GM23338 (cell line): Measurements from ENCODE around the gene SLC6A3. TPM values are rescaled to one million over a fixed set of nuclear protein-coding genes. Genes with fewer than 3 reads are reported as not detected.

ENCODE experiments used
- ATAC-seq: fragments of 200-7000 bp; cut with Tn5 transposase; 3 replicates; pipeline ENCODE4 v1.9.1; 2020
- DNase-seq: peaks from one replicate; pipeline ENCODE4 v3.0.0-alpha.2; 2015; ENCODE audit warnings: low spot score
- H2AFZ ChIP-seq: fragments of 200-600 bp; sonication (generic); 2 replicates; pipeline ENCODE4 v1.8.0; 2016; ENCODE audit warnings: antibody characterized with exemption, mild to moderate bottlenecking, moderate library complexity
- H3F3A ChIP-seq: fragments of 200-600 bp; sonication (generic); replicated peaks from 2 replicates; pipeline ENCODE4 v1.8.0; 2017; ENCODE audit warnings: antibody characterized with exemption, mixed run types, low read depth
- H3K27ac ChIP-seq: fragments of 200-600 bp; sonication (generic); 2 replicates; pipeline ENCODE4 v1.6.1; 2016; ENCODE audit warnings: low read depth
- H3K27me3 ChIP-seq: fragments of 200-600 bp; sonication (generic); 2 replicates; pipeline ENCODE4 v1.8.0; 2016; ENCODE audit warnings: mild to moderate bottlenecking, mixed run types, moderate library complexity; ENCODE audit not compliant: insufficient read depth
- H3K36me3 ChIP-seq: fragments of 200-600 bp; sonication (generic); 2 replicates; pipeline ENCODE4 v1.8.0; 2016; ENCODE audit warnings: mild to moderate bottlenecking; ENCODE audit not compliant: insufficient read depth
- H3K4me1 ChIP-seq: fragments of 200-600 bp; sonication (generic); 2 replicates; pipeline ENCODE4 v1.8.0; 2016; ENCODE audit warnings: mild to moderate bottlenecking, moderate library complexity; ENCODE audit not compliant: insufficient read depth
- H3K4me2 ChIP-seq: fragments of 200-600 bp; sonication (generic); 2 replicates; pipeline ENCODE4 v1.7.1; 2017; ENCODE audit warnings: mixed run types
- H3K4me3 ChIP-seq: fragments of 200-600 bp; sonication (generic); 2 replicates; pipeline ENCODE4 v1.6.1; 2016; ENCODE audit warnings: mixed run types
- H3K79me2 ChIP-seq: fragments of 200-600 bp; sonication (generic); replicated peaks from 2 replicates; pipeline ENCODE4 v1.8.0; 2017; ENCODE audit warnings: mild to moderate bottlenecking; ENCODE audit not compliant: insufficient read depth
- H3K9me2 ChIP-seq: fragments of 200-600 bp; sonication (generic); 2 replicates; pipeline ENCODE4 v1.8.0; 2017; ENCODE audit not compliant: insufficient read depth
- H4K20me1 ChIP-seq: fragments of 200-600 bp; sonication (generic); replicated peaks from 2 replicates; pipeline ENCODE4 v1.8.0; 2017; ENCODE audit warnings: mild to moderate bottlenecking; ENCODE audit not compliant: insufficient read depth
- H3K27ac Mint-ChIP-seq: 2 replicates; pipeline ENCODE4 v1.8.0; 2020; ENCODE audit warnings: inconsistent platforms, mild to moderate bottlenecking, moderate library complexity, mixed read lengths
- H3K27me3 Mint-ChIP-seq: 3 replicates; pipeline ENCODE4 v1.8.0; 2022; ENCODE audit warnings: low read depth, mild to moderate bottlenecking, moderate library complexity, mixed read lengths, inconsistent platforms; ENCODE audit not compliant: insufficient read depth, poor library complexity
- H3K36me3 Mint-ChIP-seq: 3 replicates; pipeline ENCODE4 v1.8.0; 2021; ENCODE audit warnings: low read depth, mild to moderate bottlenecking, inconsistent platforms, moderate library complexity, mixed read lengths
- H3K4me1 Mint-ChIP-seq: 3 replicates; pipeline ENCODE4 v1.8.0; 2020; ENCODE audit warnings: mild to moderate bottlenecking, inconsistent platforms, mixed read lengths
- H3K4me3 Mint-ChIP-seq: 3 replicates; pipeline ENCODE4 v1.8.0; 2021; ENCODE audit warnings: moderate library complexity, mild to moderate bottlenecking, inconsistent platforms, mixed read lengths
- H3K9me3 Mint-ChIP-seq: 3 replicates; pipeline ENCODE4 v1.8.0; 2020; ENCODE audit warnings: moderate library complexity, mild to moderate bottlenecking, inconsistent platforms, mixed read lengths
- ETS1 ChIP-seq: IDR thresholded peaks from 2 replicates; pipeline ENCODE4 v1.6.1; 2016; ENCODE audit warnings: antibody characterized with exemption
- EZH2 ChIP-seq: fragments of 200-600 bp; sonication (generic); IDR thresholded peaks from one replicate; pipeline ENCODE4 v1.8.0; 2017; ENCODE audit warnings: antibody characterized with exemption, mild to moderate bottlenecking, low read depth; ENCODE audit not compliant: unreplicated experiment
- EZH2phosphoT487 ChIP-seq: fragments of 200-600 bp; sonication (generic); IDR thresholded peaks from one replicate; pipeline ENCODE4 v1.8.1; 2018; ENCODE audit warnings: antibody characterized with exemption; ENCODE audit not compliant: unreplicated experiment
- JUNB ChIP-seq: IDR thresholded peaks from one replicate; pipeline ENCODE4 v1.6.1; 2016; ENCODE audit warnings: antibody characterized with exemption; ENCODE audit not compliant: unreplicated experiment
- NANOG ChIP-seq: IDR thresholded peaks from 2 replicates; pipeline ENCODE4 v1.6.1; 2016; ENCODE audit warnings: antibody characterized with exemption, borderline replicate concordance
- POLR2AphosphoS5 ChIP-seq: IDR thresholded peaks from 2 replicates; pipeline ENCODE4 v1.6.1; 2016; ENCODE audit warnings: antibody characterized with exemption, low read depth
- STAT1 ChIP-seq: IDR thresholded peaks from one replicate; pipeline ENCODE4 v1.6.1; 2016; ENCODE audit warnings: antibody characterized with exemption; ENCODE audit not compliant: unreplicated experiment
- ZNF114 ChIP-seq: fragments of 250-450 bp; sonication (Bioruptor Pico); IDR thresholded peaks from 2 replicates; pipeline ENCODE4 v1.5.0; 2020; ENCODE audit warnings: mild to moderate bottlenecking, moderate library complexity
- ZNF331 ChIP-seq: fragments of 250-450 bp; sonication (Bioruptor Pico); IDR thresholded peaks from 2 replicates; pipeline ENCODE4 v1.5.0; 2020; ENCODE audit warnings: low read depth, mild to moderate bottlenecking, moderate library complexity
- ZNF462 ChIP-seq: fragments of 250-450 bp; sonication (Bioruptor Pico); IDR thresholded peaks from 2 replicates; pipeline ENCODE4 v1.5.0; 2020; ENCODE audit warnings: mild to moderate bottlenecking, moderate library complexity
- polyA plus RNA-seq: library from polyadenylated mRNA; unstranded; fragments of >200 nt; fragmentation: Nextera tagmentation; extraction: Ambion mirVana; gene quantifications from 2 replicates; pipeline ENCODE4 v1.2.1, GENCODE V29; 2016
- total RNA-seq: library from RNA; depleted of rRNA; stranded (reverse); fragments of >200 nt; shearing (Covaris generic); gene quantifications from 2 replicates; pipeline ENCODE4 v1.2.3, GENCODE V29; 2014
- TF ChIP-seq, protein P1 (sequence below): IDR thresholded peaks from one replicate; pipeline ENCODE4 v1.6.1; 2018; ENCODE audit warnings: antibody characterized with exemption; ENCODE audit not compliant: unreplicated experiment
- TF ChIP-seq, protein P2 (sequence below), 2 experiments: fragments of 200-600 bp in 1 of 2; sonication (generic) in 1 of 2; conservative IDR thresholded peaks; 2 replicates each; pipeline versions ENCODE4 v1.5.1 to v1.6.1; 2016 to 2017; ENCODE audit warnings: antibody characterized with exemption in 2 of 2, low read depth in 2 of 2, mild to moderate bottlenecking in 2 of 2, moderate library complexity in 1 of 2

Gene SLC6A3
- total and polyA plus RNA-seq, 2 experiments from 2014 or later, result 0.76 to 1.0 TPM

GRCh38 chr5:1442222-1443145 is 2.8 kb downstream of the SLC6A3 start:
- Histone ChIP-seq H3K4me1 (no peaks in the 10 kb centered on the region), H3K4me2 (no peak overlapping the region), H3K9me2 (peaks cover 8% of the 10 kb centered on the region), H3K4me3 (no peak overlapping the region), H3K27ac (no peak overlapping the region), H3K27me3 (peaks cover 51% of the 10 kb centered on the region), H3K36me3 (no peaks in the 10 kb centered on the region), H2AFZ (no peak overlapping the region), H4K20me1 (peaks cover 6% of the 10 kb centered on the region), H3F3A (no peaks in the 10 kb centered on the region), H3K79me2 (no peaks in the 10 kb centered on the region)
- Mint-ChIP-seq H3K27ac (no peak overlapping the region), H3K4me3 (no peak overlapping the region), H3K36me3 (no peaks in the 10 kb centered on the region; the same call in 2 of the 3 replicates), H3K27me3 (peaks cover 50% of the 10 kb centered on the region), H3K9me3 (peaks cover 3% of the 10 kb centered on the region; the same call in 2 of the 3 replicates), H3K4me1 (0 out of 3 replicates have a peak, but pooled peaks cover 4% of the 10 kb centered on the region)
- no peak for DNase-seq
- no peak for ATAC-seq
- TF ChIP-seq JUNB, result no peak
- TF ChIP-seq ZNF331, result no peak
- no peak for TF ChIP-seq POLR2AphosphoS5
- no peak for TF ChIP-seq NANOG
- no peak for TF ChIP-seq EZH2phosphoT487
- TF ChIP-seq ZNF462 (CRISPR knock-in tag), result no peak
- TF ChIP-seq STAT1, result no peak
- TF ChIP-seq, protein P1, sequence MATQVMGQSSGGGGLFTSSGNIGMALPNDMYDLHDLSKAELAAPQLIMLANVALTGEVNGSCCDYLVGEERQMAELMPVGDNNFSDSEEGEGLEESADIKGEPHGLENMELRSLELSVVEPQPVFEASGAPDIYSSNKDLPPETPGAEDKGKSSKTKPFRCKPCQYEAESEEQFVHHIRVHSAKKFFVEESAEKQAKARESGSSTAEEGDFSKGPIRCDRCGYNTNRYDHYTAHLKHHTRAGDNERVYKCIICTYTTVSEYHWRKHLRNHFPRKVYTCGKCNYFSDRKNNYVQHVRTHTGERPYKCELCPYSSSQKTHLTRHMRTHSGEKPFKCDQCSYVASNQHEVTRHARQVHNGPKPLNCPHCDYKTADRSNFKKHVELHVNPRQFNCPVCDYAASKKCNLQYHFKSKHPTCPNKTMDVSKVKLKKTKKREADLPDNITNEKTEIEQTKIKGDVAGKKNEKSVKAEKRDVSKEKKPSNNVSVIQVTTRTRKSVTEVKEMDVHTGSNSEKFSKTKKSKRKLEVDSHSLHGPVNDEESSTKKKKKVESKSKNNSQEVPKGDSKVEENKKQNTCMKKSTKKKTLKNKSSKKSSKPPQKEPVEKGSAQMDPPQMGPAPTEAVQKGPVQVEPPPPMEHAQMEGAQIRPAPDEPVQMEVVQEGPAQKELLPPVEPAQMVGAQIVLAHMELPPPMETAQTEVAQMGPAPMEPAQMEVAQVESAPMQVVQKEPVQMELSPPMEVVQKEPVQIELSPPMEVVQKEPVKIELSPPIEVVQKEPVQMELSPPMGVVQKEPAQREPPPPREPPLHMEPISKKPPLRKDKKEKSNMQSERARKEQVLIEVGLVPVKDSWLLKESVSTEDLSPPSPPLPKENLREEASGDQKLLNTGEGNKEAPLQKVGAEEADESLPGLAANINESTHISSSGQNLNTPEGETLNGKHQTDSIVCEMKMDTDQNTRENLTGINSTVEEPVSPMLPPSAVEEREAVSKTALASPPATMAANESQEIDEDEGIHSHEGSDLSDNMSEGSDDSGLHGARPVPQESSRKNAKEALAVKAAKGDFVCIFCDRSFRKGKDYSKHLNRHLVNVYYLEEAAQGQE, result no peak
- TF ChIP-seq ZNF114 (CRISPR knock-in tag), result no peak
- no peak for TF ChIP-seq EZH2
- TF ChIP-seq, protein P2, sequence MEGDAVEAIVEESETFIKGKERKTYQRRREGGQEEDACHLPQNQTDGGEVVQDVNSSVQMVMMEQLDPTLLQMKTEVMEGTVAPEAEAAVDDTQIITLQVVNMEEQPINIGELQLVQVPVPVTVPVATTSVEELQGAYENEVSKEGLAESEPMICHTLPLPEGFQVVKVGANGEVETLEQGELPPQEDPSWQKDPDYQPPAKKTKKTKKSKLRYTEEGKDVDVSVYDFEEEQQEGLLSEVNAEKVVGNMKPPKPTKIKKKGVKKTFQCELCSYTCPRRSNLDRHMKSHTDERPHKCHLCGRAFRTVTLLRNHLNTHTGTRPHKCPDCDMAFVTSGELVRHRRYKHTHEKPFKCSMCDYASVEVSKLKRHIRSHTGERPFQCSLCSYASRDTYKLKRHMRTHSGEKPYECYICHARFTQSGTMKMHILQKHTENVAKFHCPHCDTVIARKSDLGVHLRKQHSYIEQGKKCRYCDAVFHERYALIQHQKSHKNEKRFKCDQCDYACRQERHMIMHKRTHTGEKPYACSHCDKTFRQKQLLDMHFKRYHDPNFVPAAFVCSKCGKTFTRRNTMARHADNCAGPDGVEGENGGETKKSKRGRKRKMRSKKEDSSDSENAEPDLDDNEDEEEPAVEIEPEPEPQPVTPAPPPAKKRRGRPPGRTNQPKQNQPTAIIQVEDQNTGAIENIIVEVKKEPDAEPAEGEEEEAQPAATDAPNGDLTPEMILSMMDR (conservative IDR thresholded peaks at IDR 0.05; ENCODE audit: low read depth in 2 of 2), result no peak
- TF ChIP-seq ETS1, result no peak
